Measurements from ENCODE around the gene QRFP.

Gene QRFP

DNA sequence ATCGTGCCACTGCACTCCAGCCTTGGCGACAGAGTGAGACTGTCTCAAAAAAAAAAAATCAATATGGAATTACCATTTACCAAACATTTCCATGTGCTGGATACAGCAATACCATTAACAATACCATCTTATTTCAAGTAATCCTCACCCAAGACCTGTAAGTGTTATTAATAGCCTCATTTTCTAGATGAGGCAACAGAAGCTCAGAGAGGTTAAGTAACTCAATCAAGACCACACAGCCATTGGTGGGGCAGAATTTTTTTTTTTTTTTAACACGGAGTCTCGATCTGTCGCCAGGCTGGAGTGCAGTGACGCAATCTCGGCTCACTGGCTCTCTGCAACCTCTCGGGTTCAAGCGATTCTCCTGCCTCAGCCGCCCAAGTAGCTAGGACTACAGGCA lies 46.1 kb upstream of the QRFP start:
- DNase-seq (ENCODE audit: extremely low read depth, insufficient read length): no peak
- TF ChIP-seq, protein P1, sequence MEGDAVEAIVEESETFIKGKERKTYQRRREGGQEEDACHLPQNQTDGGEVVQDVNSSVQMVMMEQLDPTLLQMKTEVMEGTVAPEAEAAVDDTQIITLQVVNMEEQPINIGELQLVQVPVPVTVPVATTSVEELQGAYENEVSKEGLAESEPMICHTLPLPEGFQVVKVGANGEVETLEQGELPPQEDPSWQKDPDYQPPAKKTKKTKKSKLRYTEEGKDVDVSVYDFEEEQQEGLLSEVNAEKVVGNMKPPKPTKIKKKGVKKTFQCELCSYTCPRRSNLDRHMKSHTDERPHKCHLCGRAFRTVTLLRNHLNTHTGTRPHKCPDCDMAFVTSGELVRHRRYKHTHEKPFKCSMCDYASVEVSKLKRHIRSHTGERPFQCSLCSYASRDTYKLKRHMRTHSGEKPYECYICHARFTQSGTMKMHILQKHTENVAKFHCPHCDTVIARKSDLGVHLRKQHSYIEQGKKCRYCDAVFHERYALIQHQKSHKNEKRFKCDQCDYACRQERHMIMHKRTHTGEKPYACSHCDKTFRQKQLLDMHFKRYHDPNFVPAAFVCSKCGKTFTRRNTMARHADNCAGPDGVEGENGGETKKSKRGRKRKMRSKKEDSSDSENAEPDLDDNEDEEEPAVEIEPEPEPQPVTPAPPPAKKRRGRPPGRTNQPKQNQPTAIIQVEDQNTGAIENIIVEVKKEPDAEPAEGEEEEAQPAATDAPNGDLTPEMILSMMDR (IDR thresholded peaks at IDR 0.05; ENCODE audit: insufficient read depth, low read length, poor library complexity, severe bottlenecking): no peak
- Histone ChIP-seq H3K27me3 (replicated peaks; ENCODE audit: control insufficient read depth, insufficient read depth, low read length) (peaks cover 7% of the 10 kb centered on the region), H3K4me3 (replicated peaks; ENCODE audit: low read depth, low read length) (no peak overlapping the region), H3K36me3 (ENCODE audit: control insufficient read depth, insufficient read depth, low read length) (no peaks in the 10 kb centered on the region)

DNA sequence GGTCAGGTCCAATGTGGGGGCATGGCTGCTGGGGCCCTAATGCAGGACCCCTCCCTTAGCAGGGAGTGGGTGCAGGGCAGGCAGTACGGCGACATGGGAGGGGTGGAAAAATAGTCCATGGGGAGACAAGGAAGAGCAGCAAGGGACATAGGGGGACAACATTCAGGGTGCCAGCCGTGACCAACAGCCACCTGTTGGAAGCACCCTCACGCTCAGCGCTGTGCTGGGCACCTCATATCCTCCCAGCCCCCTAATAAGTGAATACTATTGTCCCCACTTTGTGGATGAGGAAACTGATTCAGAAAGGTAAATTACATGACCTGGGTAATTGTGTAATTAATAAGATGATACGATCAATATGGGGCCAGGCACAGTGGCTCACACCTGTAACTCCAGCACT lies 45.5 kb upstream of the QRFP start:
- Histone ChIP-seq H3K4me3 (replicated peaks; ENCODE audit: low read depth, low read length) (no peak overlapping the region), H3K27me3 (replicated peaks; ENCODE audit: control insufficient read depth, insufficient read depth, low read length) (peaks cover 10% of the 10 kb centered on the region), H3K36me3 (ENCODE audit: control insufficient read depth, insufficient read depth, low read length) (no peaks in the 10 kb centered on the region)
- TF ChIP-seq, protein P1 (IDR thresholded peaks at IDR 0.05; ENCODE audit: insufficient read depth, low read length, poor library complexity, severe bottlenecking): no peak
- no peak for DNase-seq (ENCODE audit: extremely low read depth, insufficient read length)

DNA sequence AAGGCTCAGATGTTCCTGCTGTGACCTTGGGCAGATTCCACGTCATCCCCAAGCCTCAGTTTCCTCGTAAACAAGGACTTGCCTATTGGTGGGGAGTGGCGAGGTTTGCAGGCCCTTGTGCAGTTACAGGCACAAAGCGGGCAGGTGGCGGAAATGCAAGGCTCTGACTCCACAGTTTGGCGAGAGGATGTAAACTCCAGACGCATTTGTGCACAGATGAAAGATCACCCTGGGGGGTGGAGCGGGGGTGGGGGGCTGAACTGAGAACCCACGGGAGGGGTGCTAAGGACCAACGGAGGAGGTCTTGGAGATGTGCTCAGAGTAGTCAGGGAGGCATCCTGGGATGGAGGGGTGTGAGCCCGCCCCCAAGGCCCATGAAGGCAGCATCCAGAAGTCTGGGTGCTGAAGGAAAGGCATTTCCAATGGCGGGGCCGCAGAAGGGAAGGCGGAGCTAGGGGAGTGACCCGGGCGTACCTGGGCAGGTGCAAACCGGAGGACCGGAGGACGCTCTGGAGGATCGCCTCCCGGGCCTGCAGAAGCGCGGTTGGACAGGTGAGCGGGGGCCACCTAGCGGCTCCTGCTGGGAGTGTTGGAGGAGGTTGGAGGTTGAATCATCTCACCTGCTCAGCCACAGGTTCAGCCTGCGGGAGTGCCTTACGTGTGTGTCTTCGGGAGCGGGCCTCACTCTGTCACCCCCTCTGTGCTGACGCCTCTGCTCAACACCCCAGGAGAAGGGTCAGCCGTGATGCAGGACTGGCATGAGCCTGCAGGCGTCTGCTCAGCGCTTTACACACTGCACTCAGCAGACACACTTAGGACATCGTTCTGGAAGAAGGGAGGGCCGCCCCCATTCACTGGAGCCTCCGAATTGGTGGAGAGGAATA lies 44.3 kb upstream of the QRFP start:
- Histone ChIP-seq H3K27me3 (replicated peaks; ENCODE audit: control insufficient read depth, insufficient read depth, low read length) (peaks cover 11% of the 10 kb centered on the region), H3K4me3 (replicated peaks; ENCODE audit: low read depth, low read length) (no peak overlapping the region)
- TF ChIP-seq, protein P1 (IDR thresholded peaks at IDR 0.05; ENCODE audit: insufficient read depth, low read length, poor library complexity, severe bottlenecking): peak; percentile 97

DNA sequence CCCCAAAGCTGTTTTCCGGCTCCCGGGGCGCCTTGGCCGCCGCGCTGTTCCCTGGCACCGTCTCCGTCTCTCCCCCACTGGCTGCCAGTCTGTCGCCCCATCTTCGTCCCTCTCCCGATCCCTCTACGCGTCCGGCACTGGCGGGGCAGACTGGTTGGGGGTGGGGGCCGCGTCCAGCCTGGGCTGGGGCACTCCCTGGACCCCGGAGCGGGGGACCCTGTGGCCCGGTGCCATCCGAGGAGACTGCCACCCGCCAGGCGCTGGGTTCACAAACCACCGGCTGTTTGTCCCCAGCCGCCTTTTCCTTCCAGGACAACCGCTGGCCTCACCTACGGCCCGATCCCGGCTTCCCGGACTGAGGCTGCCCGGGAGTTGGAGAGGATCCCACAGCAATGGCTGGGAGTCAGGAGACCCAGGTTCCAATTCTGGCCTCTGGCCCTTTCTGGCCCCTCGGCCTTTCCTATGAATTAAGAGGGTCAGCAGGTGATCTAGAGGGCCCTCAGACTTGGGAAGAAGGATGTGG lies 43.5 kb upstream of the QRFP start:
- H3K36me3 ChIP-seq (ENCODE audit: control insufficient read depth, insufficient read depth, low read length): no peaks in the 10 kb centered on the region
- peaks cover 11% of the 10 kb centered on the region for H3K27me3 ChIP-seq (replicated peaks; ENCODE audit: control insufficient read depth, insufficient read depth, low read length)
- H3K4me3 ChIP-seq (replicated peaks; ENCODE audit: low read depth, low read length): no peak overlapping the region
- no peak for DNase-seq (ENCODE audit: extremely low read depth, insufficient read length)
- TF ChIP-seq, protein P1 (IDR thresholded peaks at IDR 0.05; ENCODE audit: insufficient read depth, low read length, poor library complexity, severe bottlenecking): no peak

More for the DNA sequence above, 44.3 kb upstream of the QRFP start:
- peak; percentile 60 for DNase-seq (ENCODE audit: extremely low read depth, insufficient read length)
- H3K36me3 ChIP-seq (ENCODE audit: control insufficient read depth, insufficient read depth, low read length): no peaks in the 10 kb centered on the region

DNA sequence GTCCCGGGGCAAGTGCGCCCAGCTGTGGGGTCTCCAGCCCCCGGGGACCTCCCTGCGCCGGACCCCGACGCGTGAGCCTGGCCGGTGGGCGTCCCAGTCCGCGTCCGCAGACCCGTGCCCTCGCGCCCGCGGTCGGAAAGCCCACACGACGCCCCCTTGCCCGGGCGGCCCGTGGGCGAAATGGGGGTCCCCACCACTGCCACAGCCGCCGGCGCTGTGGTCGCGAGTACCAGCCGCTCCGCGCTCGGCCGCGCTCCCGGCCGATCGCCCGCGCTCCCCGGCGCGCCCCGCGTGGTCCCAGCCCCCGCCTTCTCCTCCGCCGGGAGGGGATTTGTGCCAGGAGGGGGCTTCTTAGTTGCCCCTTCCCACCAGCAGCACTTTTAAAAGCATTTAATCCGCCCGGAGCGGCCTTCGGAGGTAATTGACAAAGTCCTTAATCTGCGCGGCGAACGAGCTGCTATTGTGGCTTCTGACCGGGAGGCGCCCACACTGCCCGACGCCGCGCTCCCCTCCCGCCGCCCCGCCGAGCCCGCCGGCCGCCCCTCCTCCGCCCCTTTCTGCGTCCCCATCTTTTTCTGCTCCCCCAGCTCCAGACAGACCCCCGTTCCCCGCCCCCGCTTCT lies 42.9 kb upstream of the QRFP start:
- Histone ChIP-seq H3K4me3 (replicated peaks; ENCODE audit: low read depth, low read length) (peak overlapping the region; percentile 50), H3K36me3 (ENCODE audit: control insufficient read depth, insufficient read depth, low read length) (no peaks in the 10 kb centered on the region), H3K27me3 (replicated peaks; ENCODE audit: control insufficient read depth, insufficient read depth, low read length) (peaks cover 11% of the 10 kb centered on the region)
- TF ChIP-seq, protein P1 (IDR thresholded peaks at IDR 0.05; ENCODE audit: insufficient read depth, low read length, poor library complexity, severe bottlenecking): no peak
- no peak for DNase-seq (ENCODE audit: extremely low read depth, insufficient read length)
